Muscle of back (tissue), 11 donors: ENCODE results near the gene EPHA6. TPM values are rescaled to one million over a fixed set of nuclear protein-coding genes. Genes with fewer than 3 reads are reported as not detected.
"Not testable (repeated sequence)": the region's sequence is repeated elsewhere in the genome, so short reads cannot be mapped to it uniquely, and the experiment has no call there.

Experiments used
- DNase-seq, 3 donors: peaks; one replicate each; pipeline versions ENCODE4 v3.0.0 to v3.0.0-alpha.2; 2013
- polyA plus RNA-seq, 10 donors: library from polyadenylated mRNA; unstranded; fragments of 120-200 nt; gene quantifications; one replicate each; pipeline ENCODE4 v1.2.1, GENCODE V29; 2013; ENCODE audit not compliant: insufficient read length in 10 of 10

EPHA6 gene
- polyA plus RNA-seq, 10 donors = 0.16 to 0.96 (median 0.35) TPM; not detected in 1

- no peak for DNase-seq
Measured at GRCh38 chr3:96900566-96900965, 86.2 kb downstream of the EPHA6 start.

- no peak for DNase-seq
Measured at GRCh38 chr3:96915445-96915844, 101.1 kb downstream of the EPHA6 start.

- DNase-seq = no peak
Measured at GRCh38 chr3:96931119-96931862, 116.9 kb downstream of the EPHA6 start.

GRCh38 chr3:96942131-96942530 lies 127.7 kb downstream of the EPHA6 start:
- DNase-seq = not testable (repeated sequence)

- DNase-seq = no peak
Measured at GRCh38 chr3:96958856-96959255, 144.5 kb downstream of the EPHA6 start.

GRCh38 chr3:96959474-96959873 lies 145.1 kb downstream of the EPHA6 start:
- no peak for DNase-seq

GRCh38 chr3:96959901-96960641 lies 145.7 kb downstream of the EPHA6 start:
- peak in 2 of 3 donors; percentile 11 to 32 for DNase-seq

- DNase-seq = no peak
Measured at GRCh38 chr3:96960661-96961330, 146.4 kb downstream of the EPHA6 start.

GRCh38 chr3:96961576-96961975 lies 147.2 kb downstream of the EPHA6 start:
- DNase-seq = no peak

GRCh38 chr3:96966181-96966929 lies 152.0 kb downstream of the EPHA6 start:
- no peak for DNase-seq

- DNase-seq = no peak
Measured at GRCh38 chr3:96970211-96970610, 155.8 kb downstream of the EPHA6 start.

GRCh38 chr3:96977671-96978070 lies 163.3 kb downstream of the EPHA6 start:
- no peak for DNase-seq

- DNase-seq = not testable (repeated sequence)
Measured at GRCh38 chr3:96983716-96984115, 169.3 kb downstream of the EPHA6 start.

- no peak for DNase-seq
Measured at GRCh38 chr3:96986241-96986640, 171.8 kb downstream of the EPHA6 start.

- peak; percentile 10 to 63 (median 29) for DNase-seq
Measured at GRCh38 chr3:96991231-96991630, 176.8 kb downstream of the EPHA6 start.

GRCh38 chr3:96991800-96992365 lies 177.5 kb downstream of the EPHA6 start:
- DNase-seq = peak; percentile 40 to 80 (median 63)

GRCh38 chr3:96994988-96995387 lies 180.6 kb downstream of the EPHA6 start:
- DNase-seq = no peak

GRCh38 chr3:96996009-96996408 lies 181.6 kb downstream of the EPHA6 start:
- no peak for DNase-seq

GRCh38 chr3:97001611-97002010 lies 187.2 kb downstream of the EPHA6 start:
- DNase-seq = peak in 2 of 3 donors; percentile 4 to 37

GRCh38 chr3:97009427-97010019 lies 195.1 kb downstream of the EPHA6 start:
- DNase-seq = peak in 1 of 3 donors; percentile 34
